ENCODE results near the gene ZNF280B. TPM values are rescaled to one million over a fixed set of nuclear protein-coding genes. Genes with fewer than 3 reads are reported as not detected.

ZNF280B gene
- 0.74 to 1.9 TPM (median 1.5 TPM) in 5 replicates for total RNA-seq (2022; extraction: Qiagen RNA extraction; ENCODE audit: low read depth)

GRCh38 chr22:22508274-22509176 is at the start of gene ZNF280B:
TSS of gene ZNF280B (minus strand) at chr22:22508742. CDS start at chr22:22489398, 19,344 bp downstream.

GRCh38 chr22:22520020-22520656 is 11.6 kb upstream of the ZNF280B start, which contains the start of gene ZNF280A:
TSS of gene ZNF280A (minus strand) at chr22:22520270. CDS start at chr22:22515630, 4,640 bp downstream.

Other genes with a start within 250 kb of the ZNF280B start
- gene ZNF280A, start 11.5 kb upstream of the ZNF280B start, total RNA-seq (2022; extraction: Qiagen RNA extraction; ENCODE audit: low read depth), result 3.0 to 4.3 TPM (median 3.3 TPM) in 5 replicates
- 97.4 to 115 TPM (median 110 TPM) in 5 replicates for gene PRAME, start 50.5 kb upstream of the ZNF280B start, total RNA-seq (2022; extraction: Qiagen RNA extraction; ENCODE audit: low read depth)
- gene GGTLC2, start 135.9 kb upstream of the ZNF280B start, total RNA-seq (2022; extraction: Qiagen RNA extraction; ENCODE audit: low read depth), result not detected in 5 replicates